Transverse colon (tissue), 3 donors: ENCODE results near the gene GALNT12.

Source experiments
- CTCF ChIP-seq, 5 experiments: fragments of 200-600 bp in 3 of 5; fragments of 450-650 bp in 2 of 5; sonication (generic) in 3 of 5; IDR thresholded peaks; 1 replicate in 2 of 5; 2 replicates in 3 of 5; pipeline ENCODE4 v1.5.1; 2016 to 2017; ENCODE audit warnings: antibody characterized with exemption in 5 of 5, inconsistent platforms in 3 of 5, mild to moderate bottlenecking in 2 of 5, moderate library complexity in 1 of 5
- POLR2A ChIP-seq: fragments of 450-650 bp; IDR thresholded peaks from one replicate; pipeline ENCODE4 v1.6.1; 2016; ENCODE audit warnings: antibody characterized with exemption, mild to moderate bottlenecking, moderate library complexity

- peak in 4 of 5 experiments; percentile 24 to 36 (median 30) for TF ChIP-seq CTCF (IDR thresholded peaks at IDR 0.05)
- TF ChIP-seq POLR2A = no peak
Measured at GRCh38 chr9:98774746-98775145, 32.7 kb upstream of the GALNT12 start.
